WTC11 (cell line): ENCODE results near the gene AMMECR1.

ENCODE experiments used
- EMX1 ChIP-seq: fragments of 250-450 bp; sonication (Bioruptor Pico); IDR thresholded peaks from 2 replicates; pipeline ENCODE4 v1.8.0; 2021; ENCODE audit warnings: mild to moderate bottlenecking
- GTF2I ChIP-seq: fragments of 250-450 bp; sonication (Bioruptor Pico); conservative IDR thresholded peaks from 2 replicates; pipeline ENCODE4 v1.4.0; 2021; ENCODE audit warnings: mild to moderate bottlenecking
- NR2C2 ChIP-seq: sonication (generic); formaldehyde crosslinking; IDR thresholded peaks from 2 replicates; pipeline ENCODE4 v1.8.0; 2022; ENCODE audit warnings: mild to moderate bottlenecking, missing genetic modification reagents
- NR3C1 ChIP-seq: sonication (generic); formaldehyde crosslinking; conservative IDR thresholded peaks from 2 replicates; pipeline ENCODE4 v1.8.1; 2023; ENCODE audit warnings: low read depth, mild to moderate bottlenecking, missing genetic modification reagents
- RELA ChIP-seq: sonication (generic); formaldehyde crosslinking; IDR thresholded peaks from 2 replicates; pipeline ENCODE4 v1.8.1; 2022; ENCODE audit warnings: missing genetic modification reagents, mild to moderate bottlenecking, borderline replicate concordance
- RORB ChIP-seq: fragments of 250-450 bp; sonication (Bioruptor Pico); IDR thresholded peaks from 2 replicates; pipeline ENCODE4 v1.9.0; 2021; ENCODE audit warnings: mild to moderate bottlenecking
- SOX15 ChIP-seq: fragments of 250-450 bp; sonication (Bioruptor Pico); IDR thresholded peaks from 2 replicates; pipeline ENCODE4 v1.9.0; 2021; ENCODE audit warnings: mild to moderate bottlenecking
- ZBTB21 ChIP-seq: sonication (generic); formaldehyde crosslinking; IDR thresholded peaks from 2 replicates; pipeline ENCODE4 v1.8.1; 2023; ENCODE audit warnings: mild to moderate bottlenecking, missing genetic modification reagents, borderline replicate concordance
- ZNF416 ChIP-seq: fragments of 250-450 bp; sonication (Bioruptor Pico); IDR thresholded peaks from 2 replicates; pipeline ENCODE4 v1.9.0; 2021; ENCODE audit warnings: mild to moderate bottlenecking, inconsistent platforms
- TF ChIP-seq, protein P1 (sequence below): fragments of 200-600 bp; IDR thresholded peaks from 2 replicates; pipeline ENCODE4 v1.8.0; 2022; ENCODE audit warnings: antibody characterized with exemption
- TF ChIP-seq, protein P2 (sequence below): sonication (generic); formaldehyde crosslinking; IDR thresholded peaks from 2 replicates; pipeline ENCODE4 v1.8.1; 2022; ENCODE audit warnings: mild to moderate bottlenecking, moderate library complexity, missing genetic modification reagents
- TF ChIP-seq, protein P3 (sequence below): sonication (generic); formaldehyde crosslinking; IDR thresholded peaks from 2 replicates; pipeline ENCODE4 v1.8.0; 2022; ENCODE audit warnings: mild to moderate bottlenecking, missing genetic modification reagents
- TF ChIP-seq, protein P4 (sequence below): sonication (generic); formaldehyde crosslinking; IDR thresholded peaks from 2 replicates; pipeline ENCODE4 v1.8.0; 2022; ENCODE audit warnings: mild to moderate bottlenecking, missing genetic modification reagents

DNA sequence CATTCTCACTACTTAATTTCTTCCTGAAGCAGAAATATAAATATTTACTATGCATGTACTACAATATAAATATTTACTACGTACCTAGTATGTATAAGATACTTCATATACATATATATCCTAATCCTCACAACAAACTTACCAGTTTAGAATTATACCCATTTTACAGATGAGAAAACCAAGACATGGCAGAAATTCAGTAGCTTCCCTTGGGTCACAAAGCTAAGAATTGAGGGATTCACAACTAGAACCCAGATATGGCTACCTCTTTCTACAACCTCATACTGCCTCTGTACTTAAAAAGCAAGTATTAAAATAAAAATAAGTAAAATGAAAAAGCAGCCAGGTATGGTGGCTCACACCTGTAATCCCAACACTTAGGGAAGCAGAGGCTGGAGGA lies 65.9 kb downstream of the AMMECR1 start:
- TF ChIP-seq, protein P1, sequence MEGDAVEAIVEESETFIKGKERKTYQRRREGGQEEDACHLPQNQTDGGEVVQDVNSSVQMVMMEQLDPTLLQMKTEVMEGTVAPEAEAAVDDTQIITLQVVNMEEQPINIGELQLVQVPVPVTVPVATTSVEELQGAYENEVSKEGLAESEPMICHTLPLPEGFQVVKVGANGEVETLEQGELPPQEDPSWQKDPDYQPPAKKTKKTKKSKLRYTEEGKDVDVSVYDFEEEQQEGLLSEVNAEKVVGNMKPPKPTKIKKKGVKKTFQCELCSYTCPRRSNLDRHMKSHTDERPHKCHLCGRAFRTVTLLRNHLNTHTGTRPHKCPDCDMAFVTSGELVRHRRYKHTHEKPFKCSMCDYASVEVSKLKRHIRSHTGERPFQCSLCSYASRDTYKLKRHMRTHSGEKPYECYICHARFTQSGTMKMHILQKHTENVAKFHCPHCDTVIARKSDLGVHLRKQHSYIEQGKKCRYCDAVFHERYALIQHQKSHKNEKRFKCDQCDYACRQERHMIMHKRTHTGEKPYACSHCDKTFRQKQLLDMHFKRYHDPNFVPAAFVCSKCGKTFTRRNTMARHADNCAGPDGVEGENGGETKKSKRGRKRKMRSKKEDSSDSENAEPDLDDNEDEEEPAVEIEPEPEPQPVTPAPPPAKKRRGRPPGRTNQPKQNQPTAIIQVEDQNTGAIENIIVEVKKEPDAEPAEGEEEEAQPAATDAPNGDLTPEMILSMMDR: no peak
- no peak for TF ChIP-seq SOX15
- TF ChIP-seq, protein P2, sequence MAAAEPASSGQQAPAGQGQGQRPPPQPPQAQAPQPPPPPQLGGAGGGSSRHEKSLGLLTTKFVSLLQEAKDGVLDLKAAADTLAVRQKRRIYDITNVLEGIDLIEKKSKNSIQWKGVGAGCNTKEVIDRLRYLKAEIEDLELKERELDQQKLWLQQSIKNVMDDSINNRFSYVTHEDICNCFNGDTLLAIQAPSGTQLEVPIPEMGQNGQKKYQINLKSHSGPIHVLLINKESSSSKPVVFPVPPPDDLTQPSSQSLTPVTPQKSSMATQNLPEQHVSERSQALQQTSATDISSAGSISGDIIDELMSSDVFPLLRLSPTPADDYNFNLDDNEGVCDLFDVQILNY (CRISPR knock-in tag): no peak
- TF ChIP-seq, protein P3, sequence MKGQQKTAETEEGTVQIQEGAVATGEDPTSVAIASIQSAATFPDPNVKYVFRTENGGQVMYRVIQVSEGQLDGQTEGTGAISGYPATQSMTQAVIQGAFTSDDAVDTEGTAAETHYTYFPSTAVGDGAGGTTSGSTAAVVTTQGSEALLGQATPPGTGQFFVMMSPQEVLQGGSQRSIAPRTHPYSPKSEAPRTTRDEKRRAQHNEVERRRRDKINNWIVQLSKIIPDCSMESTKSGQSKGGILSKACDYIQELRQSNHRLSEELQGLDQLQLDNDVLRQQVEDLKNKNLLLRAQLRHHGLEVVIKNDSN (CRISPR knock-in tag): no peak
- TF ChIP-seq, protein P4, sequence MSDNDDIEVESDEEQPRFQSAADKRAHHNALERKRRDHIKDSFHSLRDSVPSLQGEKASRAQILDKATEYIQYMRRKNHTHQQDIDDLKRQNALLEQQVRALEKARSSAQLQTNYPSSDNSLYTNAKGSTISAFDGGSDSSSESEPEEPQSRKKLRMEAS: no peak
- no peak for TF ChIP-seq ZNF416
- no peak for TF ChIP-seq NR3C1 (CRISPR knock-in tag)
- no peak for TF ChIP-seq RELA (CRISPR knock-in tag)
- TF ChIP-seq GTF2I: no peak
- TF ChIP-seq EMX1: no peak
- no peak for TF ChIP-seq RORB (CRISPR knock-in tag)
- no peak for TF ChIP-seq ZBTB21 (CRISPR knock-in tag)
- no peak for TF ChIP-seq NR2C2 (CRISPR knock-in tag)
